H1 (cell line): Measurements from ENCODE around the gene PAQR5. TPM values are rescaled to one million over a fixed set of nuclear protein-coding genes. Genes with fewer than 3 reads are reported as not detected.

Experiments
- KDM4A ChIP-seq: IDR thresholded peaks from one replicate; pipeline ENCODE4 v1.7.1; 2012; ENCODE audit warnings: low read depth, mild to moderate bottlenecking, moderate library complexity, low read length, inconsistent platforms; ENCODE audit not compliant: severe bottlenecking
- NANOG ChIP-seq: IDR thresholded peaks from 2 replicates; pipeline ENCODE4 v1.6.1; 2011; ENCODE audit warnings: low read length, low read depth, mild to moderate bottlenecking, inconsistent platforms; ENCODE audit not compliant: insufficient read depth, poor library complexity, severe bottlenecking
- POLR2A ChIP-seq, 2 experiments: IDR thresholded peaks; 1 replicate in 1 of 2; 2 replicates in 1 of 2; pipeline ENCODE4 v1.6.1; 2011; ENCODE audit warnings: low read depth in 2 of 2, low read length in 2 of 2, mild to moderate bottlenecking in 2 of 2; ENCODE audit errors: control extremely low read depth in 1 of 2
- RBBP5 ChIP-seq: IDR thresholded peaks from 2 replicates; pipeline ENCODE4 v1.7.1; 2012; ENCODE audit warnings: low read depth, mild to moderate bottlenecking, inconsistent platforms, low read length, moderate library complexity, borderline replicate concordance
- SAP30 ChIP-seq: fragments of 300-600 bp; sonication (generic); IDR thresholded peaks from 2 replicates; pipeline ENCODE4 v1.7.1; 2012; ENCODE audit warnings: low read length, moderate library complexity, mild to moderate bottlenecking, inconsistent platforms; ENCODE audit not compliant: insufficient read depth, insufficient replicate concordance
- SIN3A ChIP-seq, 2 experiments: IDR thresholded peaks in 1 of 2; conservative IDR thresholded peaks in 1 of 2; 2 replicates each; pipeline ENCODE4 v1.6.1; 2011 to 2012; ENCODE audit warnings: low read length in 2 of 2, improper control_type of control experiment in 1 of 2, low read depth in 1 of 2, mild to moderate bottlenecking in 1 of 2
- SP4 ChIP-seq: IDR thresholded peaks from 2 replicates; pipeline ENCODE4 v1.6.1; 2012; ENCODE audit warnings: low read length, inconsistent platforms
- polyA plus RNA-seq, 7 experiments: library from polyadenylated mRNA; depleted of rRNA in 3 of 7; stranded (reverse) in 5 of 7; unstranded in 2 of 7; fragments of >200 nt in 5 of 7; fragments of 200-250 nt in 2 of 7; gene quantifications; 1 replicate in 5 of 7; 2 replicates in 1 of 7; 4 replicates in 1 of 7; pipeline versions ENCODE4 v1.2.1 to v1.2.3, GENCODE V29; 2011 to 2013; ENCODE audit warnings: missing spikeins in 2 of 7, mixed read lengths in 2 of 7
- total RNA-seq: library from RNA; stranded (reverse); fragmentation: NEBNext Ultra II Directional; extraction: Animal tissue kit (Norgen Biotek cat#: 25700); gene quantifications from 2 replicates; pipeline ENCODE4 v1.2.1, GENCODE V29; 2021
- TF ChIP-seq, protein P1 (sequence below), 3 experiments: IDR thresholded peaks; 1 replicate in 2 of 3; 2 replicates in 1 of 3; pipeline versions ENCODE4 v1.5.1 to v1.6.1; 2011; ENCODE audit warnings: low read length in 3 of 3, mild to moderate bottlenecking in 3 of 3, inconsistent platforms in 2 of 3, low read depth in 1 of 3, moderate library complexity in 1 of 3; ENCODE audit not compliant: insufficient read depth in 1 of 3; ENCODE audit errors: control extremely low read depth in 1 of 3

The PAQR5 gene
- total and polyA plus RNA-seq, 2 of the 8 experiments (the other 6 are each of a cell fraction or from before 2014, with no cell fraction given) = 8.7 to 18.1 TPM

DNA sequence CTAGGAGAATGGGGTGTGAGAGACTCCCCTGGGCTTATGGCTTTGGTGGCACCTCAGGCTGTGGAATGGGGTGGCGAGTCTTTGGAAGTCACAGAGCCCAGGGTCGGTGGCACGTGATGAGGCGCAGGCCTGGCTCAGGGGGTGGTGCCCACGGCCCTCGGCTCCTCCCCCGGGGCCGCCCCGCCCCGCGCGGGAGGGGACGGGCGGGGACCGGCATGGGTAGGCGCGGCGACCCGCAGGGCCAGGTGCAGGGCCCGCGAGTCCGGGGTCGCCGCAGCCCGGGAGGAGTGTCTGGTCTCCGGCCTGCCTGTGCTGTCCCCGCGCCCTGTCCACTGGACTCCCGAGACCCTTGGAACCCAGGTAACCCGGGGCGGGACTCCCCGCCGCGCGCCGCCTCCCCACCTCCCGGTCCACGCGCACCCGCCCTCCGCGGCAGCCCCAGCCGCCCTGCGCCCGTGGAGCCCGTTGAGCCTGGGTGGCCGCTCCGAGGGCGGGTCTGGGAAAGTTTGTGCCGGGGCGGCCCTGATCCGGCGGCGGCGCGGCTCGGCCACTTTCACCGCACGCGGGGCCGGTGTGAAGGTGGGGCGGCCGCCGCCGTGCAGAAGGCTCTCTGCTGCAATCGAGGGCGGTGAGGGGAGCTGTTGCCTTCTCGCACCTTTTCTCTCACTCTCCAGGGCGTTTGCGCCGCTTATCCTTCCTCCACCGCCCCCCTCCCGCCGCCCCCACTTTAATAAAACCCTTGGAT lies at the start of gene PAQR5 (continued):
- TF ChIP-seq SAP30 (no peak), SIN3A (conservative IDR thresholded peaks at IDR 0.05 in 1 of 2, IDR thresholded peaks at IDR 0.05 in 1 of 2; ENCODE audit: low read depth in 1 of 2, low read length in 2 of 2) (no peak), KDM4A (peak; percentile 60), NANOG (no peak), RBBP5 (peak; percentile 47; the same call in 1 of the 2 replicates), SP4 (no peak), POLR2A (IDR thresholded peaks at IDR 0.05; ENCODE audit: control extremely low read depth in 1 of 2, low read depth in 2 of 2, low read length in 2 of 2) (no peak)
- TF ChIP-seq, protein P1, sequence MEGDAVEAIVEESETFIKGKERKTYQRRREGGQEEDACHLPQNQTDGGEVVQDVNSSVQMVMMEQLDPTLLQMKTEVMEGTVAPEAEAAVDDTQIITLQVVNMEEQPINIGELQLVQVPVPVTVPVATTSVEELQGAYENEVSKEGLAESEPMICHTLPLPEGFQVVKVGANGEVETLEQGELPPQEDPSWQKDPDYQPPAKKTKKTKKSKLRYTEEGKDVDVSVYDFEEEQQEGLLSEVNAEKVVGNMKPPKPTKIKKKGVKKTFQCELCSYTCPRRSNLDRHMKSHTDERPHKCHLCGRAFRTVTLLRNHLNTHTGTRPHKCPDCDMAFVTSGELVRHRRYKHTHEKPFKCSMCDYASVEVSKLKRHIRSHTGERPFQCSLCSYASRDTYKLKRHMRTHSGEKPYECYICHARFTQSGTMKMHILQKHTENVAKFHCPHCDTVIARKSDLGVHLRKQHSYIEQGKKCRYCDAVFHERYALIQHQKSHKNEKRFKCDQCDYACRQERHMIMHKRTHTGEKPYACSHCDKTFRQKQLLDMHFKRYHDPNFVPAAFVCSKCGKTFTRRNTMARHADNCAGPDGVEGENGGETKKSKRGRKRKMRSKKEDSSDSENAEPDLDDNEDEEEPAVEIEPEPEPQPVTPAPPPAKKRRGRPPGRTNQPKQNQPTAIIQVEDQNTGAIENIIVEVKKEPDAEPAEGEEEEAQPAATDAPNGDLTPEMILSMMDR (IDR thresholded peaks at IDR 0.05; ENCODE audit: control extremely low read depth in 1 of 3, insufficient read depth in 1 of 3, low read depth in 1 of 3, low read length in 3 of 3) = no peak
